ENCODE data around the gene PPP1R9B. TPM values are rescaled to one million over a fixed set of nuclear protein-coding genes. Genes with fewer than 3 reads are reported as not detected.

Gene PPP1R9B
- total RNA-seq, 1 donor from 2014 or later = 35.2 TPM

GRCh38 chr17:50196036-50196435, 45.6 kb upstream of the PPP1R9B start:
- Histone ChIP-seq H3K27me3 (ENCODE audit: control insufficient read depth, insufficient read depth, low read length) (no peaks in the 10 kb centered on the region), H3K36me3 (ENCODE audit: control insufficient read depth, insufficient read depth, low read length) (peaks cover 8% of the 10 kb centered on the region), H3K4me3 (ENCODE audit: low read depth, low read length) (no peak overlapping the region)
- TF ChIP-seq CTCF (IDR thresholded peaks at IDR 0.05; ENCODE audit: insufficient read depth, low read length, poor library complexity, severe bottlenecking) = no peak
- no peak for DNase-seq (ENCODE audit: low read depth)

GRCh38 chr17:50194934-50195865, 44.7 kb upstream of the PPP1R9B start:
- DNase-seq (ENCODE audit: low read depth) = no peak
- Histone ChIP-seq H3K36me3 (ENCODE audit: control insufficient read depth, insufficient read depth, low read length) (peaks cover 8% of the 10 kb centered on the region), H3K27me3 (ENCODE audit: control insufficient read depth, insufficient read depth, low read length) (no peaks in the 10 kb centered on the region), H3K4me3 (ENCODE audit: low read depth, low read length) (no peak overlapping the region)
- TF ChIP-seq CTCF (IDR thresholded peaks at IDR 0.05; ENCODE audit: insufficient read depth, low read length, poor library complexity, severe bottlenecking) = peak; percentile 11

- no peak for DNase-seq (ENCODE audit: low read depth)
- no peaks in the 10 kb centered on the region for H3K27me3 ChIP-seq (ENCODE audit: control insufficient read depth, insufficient read depth, low read length)
- peaks cover 8% of the 10 kb centered on the region for H3K36me3 ChIP-seq (ENCODE audit: control insufficient read depth, insufficient read depth, low read length)
- H3K4me3 ChIP-seq (ENCODE audit: low read depth, low read length) = no peak overlapping the region
- no peak for TF ChIP-seq CTCF (IDR thresholded peaks at IDR 0.05; ENCODE audit: insufficient read depth, low read length, poor library complexity, severe bottlenecking)
Observed at GRCh38 chr17:50194140-50194933, 43.9 kb upstream of the PPP1R9B start.

- Histone ChIP-seq H3K4me3 (ENCODE audit: low read depth, low read length) (no peak overlapping the region), H3K27me3 (ENCODE audit: control insufficient read depth, insufficient read depth, low read length) (no peaks in the 10 kb centered on the region), H3K36me3 (ENCODE audit: control insufficient read depth, insufficient read depth, low read length) (peaks cover 9% of the 10 kb centered on the region)
- no peak for DNase-seq (ENCODE audit: low read depth)
- no peak for TF ChIP-seq CTCF (IDR thresholded peaks at IDR 0.05; ENCODE audit: insufficient read depth, low read length, poor library complexity, severe bottlenecking)
Observed at GRCh38 chr17:50192618-50193291, 42.3 kb upstream of the PPP1R9B start.

- DNase-seq (ENCODE audit: low read depth) = no peak
- TF ChIP-seq CTCF (IDR thresholded peaks at IDR 0.05; ENCODE audit: insufficient read depth, low read length, poor library complexity, severe bottlenecking) = no peak
- no peak overlapping the region for H3K4me3 ChIP-seq (ENCODE audit: low read depth, low read length)
- H3K27me3 ChIP-seq (ENCODE audit: control insufficient read depth, insufficient read depth, low read length) = no peaks in the 10 kb centered on the region
- peaks cover 9% of the 10 kb centered on the region for H3K36me3 ChIP-seq (ENCODE audit: control insufficient read depth, insufficient read depth, low read length)
Observed at GRCh38 chr17:50192144-50192617, 41.7 kb upstream of the PPP1R9B start.

Measured in kidney epithelial cell (primary cell).